ENCODE data around the gene HIGD1A.

The HIGD1A gene

DNA sequence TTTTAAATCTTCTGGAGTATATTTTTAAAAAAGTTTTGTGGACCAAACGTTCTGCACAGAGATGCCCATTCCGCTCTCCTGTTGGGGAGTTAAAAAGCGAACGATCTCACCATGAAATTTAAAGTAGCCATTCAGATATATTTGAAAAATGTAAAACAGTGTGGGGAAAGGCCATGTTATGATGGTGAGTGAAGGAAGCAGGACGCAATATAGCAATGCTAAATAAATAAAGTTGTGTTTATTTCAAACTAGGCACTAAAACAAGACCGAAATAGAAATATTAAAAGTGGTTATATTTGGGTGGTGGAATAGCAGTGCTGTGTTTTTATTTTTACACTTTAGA lies 30.9 kb downstream of the HIGD1A start:
- Histone ChIP-seq H3K27ac (ENCODE audit: low read depth, low read length, severe bottlenecking) (no peak overlapping the region), H3K36me3 (ENCODE audit: control insufficient read depth, insufficient read depth, low read length) (peaks cover 7% of the 10 kb centered on the region), H3K9me3 (ENCODE audit: control insufficient read depth, low read length) (no peaks in the 10 kb centered on the region), H3K4me3 (ENCODE audit: extremely low read depth, insufficient read depth, low read length, poor library complexity, severe bottlenecking) (peak overlapping the region; percentile 34), H3K4me1 (ENCODE audit: control insufficient read depth, insufficient read depth, low read length, poor library complexity, severe bottlenecking) (peaks cover 5% of the 10 kb centered on the region)
- 17 to 20% methylated on average over 1 to 2 of the region's 6 CpGs for WGBS, 2 experiments (ENCODE audit: insufficient coverage in 2 of 2)

DNA sequence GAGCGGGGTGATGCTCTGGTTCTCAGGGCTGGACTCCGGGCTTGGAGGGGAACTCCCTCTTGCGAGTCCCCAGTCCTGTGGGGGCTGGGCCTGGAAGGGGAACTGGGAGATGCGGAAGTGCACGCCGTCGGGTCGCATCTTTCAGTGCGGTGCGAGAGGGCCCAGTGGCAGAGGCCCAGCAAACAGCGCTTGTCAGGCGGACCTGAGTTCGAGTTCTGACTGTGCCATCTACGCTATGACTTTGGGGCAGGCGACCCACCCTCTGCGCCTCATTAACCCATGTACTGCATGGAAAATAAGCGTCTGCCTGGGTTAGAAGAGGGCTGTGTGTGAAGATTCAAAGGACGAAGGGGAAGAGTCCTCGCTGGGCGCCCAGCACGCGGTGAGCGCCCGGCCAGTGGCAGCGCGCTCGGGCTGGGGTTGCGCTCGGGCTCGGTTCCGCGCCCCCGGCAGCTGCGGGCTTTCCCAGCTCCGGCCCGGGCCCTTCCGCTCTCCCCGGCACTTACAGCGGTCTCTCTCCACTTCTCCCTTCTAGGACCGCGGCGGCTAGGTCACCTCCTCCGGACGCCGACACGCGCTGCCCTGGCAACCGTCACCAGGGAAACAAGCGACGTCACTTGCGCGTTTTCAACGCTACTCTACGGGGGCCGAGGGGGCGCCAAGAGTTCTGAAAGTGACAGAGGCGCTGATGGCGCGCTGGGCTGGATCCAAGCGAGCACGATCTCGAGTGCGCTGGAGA lies 31.5 kb downstream of the HIGD1A start, which contains the start of gene CCDC13:
Gene CCDC13, minus strand, starts transcription at position 584 of the 739 bp plus-strand sequence. CDS start 14,908 bp downstream, outside the sequence.
- peaks cover 7% of the 10 kb centered on the region for H3K36me3 ChIP-seq (ENCODE audit: control insufficient read depth, insufficient read depth, low read length)
- H3K4me3 ChIP-seq (ENCODE audit: extremely low read depth, insufficient read depth, low read length, poor library complexity, severe bottlenecking) = peak within 1 kb of the TSS; percentile 34
- H3K4me1 ChIP-seq (ENCODE audit: control insufficient read depth, insufficient read depth, low read length, poor library complexity, severe bottlenecking) = peaks cover 5% of the 10 kb centered on the region
- peak within 1 kb of the TSS; percentile 57 for H3K27ac ChIP-seq (ENCODE audit: low read depth, low read length, severe bottlenecking)
- 7 to 13% methylated on average over 37 to 39 of the region's 63 CpGs for WGBS, 2 experiments (ENCODE audit: insufficient coverage in 2 of 2)
- no peaks in the 10 kb centered on the region for H3K9me3 ChIP-seq (ENCODE audit: control insufficient read depth, low read length)

DNA sequence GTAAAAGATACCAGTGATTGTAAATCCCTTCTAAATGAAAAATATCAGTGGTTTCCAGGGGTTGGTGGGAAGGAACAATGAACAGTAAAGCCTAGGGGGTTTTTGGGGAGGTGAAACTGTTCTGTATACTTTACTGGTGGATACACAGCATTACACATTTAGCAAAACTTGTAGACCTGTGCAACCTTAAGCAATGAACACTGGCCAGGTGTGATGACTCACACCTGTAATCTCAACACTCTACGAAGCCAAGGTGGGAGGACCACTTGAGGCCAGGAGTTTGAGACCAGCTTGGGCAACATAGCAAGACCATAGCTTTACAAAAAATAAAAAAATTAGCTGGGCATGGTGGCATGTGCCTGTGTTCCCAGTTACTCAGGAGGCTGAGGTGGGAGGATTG lies 33.0 kb downstream of the HIGD1A start:
- Histone ChIP-seq H3K4me1 (ENCODE audit: control insufficient read depth, insufficient read depth, low read length, poor library complexity, severe bottlenecking) (peaks cover 5% of the 10 kb centered on the region), H3K9me3 (ENCODE audit: control insufficient read depth, low read length) (no peaks in the 10 kb centered on the region), H3K4me3 (ENCODE audit: extremely low read depth, insufficient read depth, low read length, poor library complexity, severe bottlenecking) (no peak overlapping the region), H3K27ac (ENCODE audit: low read depth, low read length, severe bottlenecking) (no peak overlapping the region), H3K36me3 (ENCODE audit: control insufficient read depth, insufficient read depth, low read length) (no peaks in the 10 kb centered on the region)
- 80% methylated on average over 1 of the region's 1 CpG; no CpG with 5 or more reads in 1 of the 2 experiments for WGBS, 2 experiments (ENCODE audit: insufficient coverage in 2 of 2)

DNA sequence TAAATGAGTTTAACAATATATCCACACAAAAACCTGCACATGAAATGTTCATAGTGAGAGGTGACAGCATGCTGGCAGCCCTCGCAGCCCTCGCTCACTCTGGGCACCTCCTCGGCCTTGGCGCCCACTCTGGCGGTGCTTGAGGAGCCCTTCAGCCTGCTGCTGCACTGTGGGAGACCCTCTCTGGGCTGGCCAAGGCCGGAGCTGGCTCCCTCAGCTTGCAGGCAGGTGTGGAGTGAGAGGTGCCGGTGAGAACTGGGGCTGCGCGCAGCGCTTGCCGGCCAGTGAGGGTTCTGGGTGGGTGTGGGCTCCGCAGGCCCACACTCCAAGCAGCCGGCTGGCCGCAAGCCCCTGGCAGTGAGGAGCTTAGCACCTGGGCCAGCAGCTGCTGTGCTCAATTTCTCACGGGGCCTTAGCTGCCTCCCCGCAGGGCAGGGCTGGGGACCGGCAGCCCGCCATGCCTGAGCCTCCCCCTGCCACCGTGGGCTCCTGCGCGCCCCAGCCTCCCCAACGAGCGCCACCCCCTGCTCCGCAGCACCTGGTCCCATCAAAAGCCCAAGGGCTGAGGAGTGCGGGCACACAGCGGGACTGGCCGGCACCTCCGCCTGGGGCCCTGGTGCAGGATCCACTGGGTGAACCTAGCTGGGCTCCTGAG lies 34.7 kb downstream of the HIGD1A start:
- 95 to 98% methylated on average over 14 to 25 of the region's 28 CpGs for WGBS, 2 experiments (ENCODE audit: insufficient coverage in 2 of 2)
- no peak overlapping the region for H3K4me3 ChIP-seq (ENCODE audit: extremely low read depth, insufficient read depth, low read length, poor library complexity, severe bottlenecking)

DNA sequence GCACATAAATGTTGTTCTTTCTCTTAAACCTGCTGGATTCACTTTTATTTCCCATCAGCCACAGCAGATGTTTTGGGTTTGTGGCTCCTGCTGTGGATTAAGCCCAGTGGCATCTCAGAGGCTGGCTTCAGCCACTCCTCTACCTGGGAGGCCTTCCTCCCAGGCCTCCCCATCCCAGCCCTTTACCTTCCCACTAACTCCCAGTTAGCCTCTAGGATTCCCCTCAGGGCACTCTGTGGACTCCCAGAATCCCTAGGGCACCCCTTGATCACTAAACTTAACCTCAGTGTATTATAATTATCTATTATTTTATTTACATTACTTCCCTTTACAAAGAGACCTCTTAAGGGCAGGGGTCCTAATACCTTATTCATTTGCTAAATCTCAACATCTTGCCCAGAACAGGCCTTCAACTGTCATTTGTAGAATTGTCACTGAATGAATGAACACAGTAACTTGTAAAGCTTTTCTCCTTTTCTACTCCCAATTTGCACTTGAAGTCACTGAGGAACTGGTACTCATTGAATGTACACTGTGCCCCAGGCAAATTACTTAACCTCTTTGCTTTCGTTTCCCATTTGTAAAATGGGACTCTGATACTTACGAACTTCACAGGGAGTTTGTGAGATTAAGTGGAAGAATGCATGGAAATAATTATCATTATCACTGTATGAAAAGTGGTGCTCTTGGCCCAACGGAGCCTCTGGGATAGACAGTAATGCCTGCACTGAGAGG lies 39.6 kb downstream of the HIGD1A start:
- H3K9me3 ChIP-seq (ENCODE audit: control insufficient read depth, low read length) = no peaks in the 10 kb centered on the region
- no peak overlapping the region for H3K4me3 ChIP-seq (ENCODE audit: extremely low read depth, insufficient read depth, low read length, poor library complexity, severe bottlenecking)
- H3K27ac ChIP-seq (ENCODE audit: low read depth, low read length, severe bottlenecking) = no peak overlapping the region
- WGBS, 2 experiments (ENCODE audit: insufficient coverage in 2 of 2) = 56 to 92% methylated on average over 1 to 2 of the region's 3 CpGs
- no peaks in the 10 kb centered on the region for H3K36me3 ChIP-seq (ENCODE audit: control insufficient read depth, insufficient read depth, low read length)
- H3K4me1 ChIP-seq (ENCODE audit: control insufficient read depth, insufficient read depth, low read length, poor library complexity, severe bottlenecking) = no peaks in the 10 kb centered on the region

More for the DNA sequence above, 34.7 kb downstream of the HIGD1A start:
- H3K4me1 ChIP-seq (ENCODE audit: control insufficient read depth, insufficient read depth, low read length, poor library complexity, severe bottlenecking) = peaks cover 5% of the 10 kb centered on the region
- no peaks in the 10 kb centered on the region for H3K9me3 ChIP-seq (ENCODE audit: control insufficient read depth, low read length)
- no peak overlapping the region for H3K27ac ChIP-seq (ENCODE audit: low read depth, low read length, severe bottlenecking)
- no peaks in the 10 kb centered on the region for H3K36me3 ChIP-seq (ENCODE audit: control insufficient read depth, insufficient read depth, low read length)

DNA sequence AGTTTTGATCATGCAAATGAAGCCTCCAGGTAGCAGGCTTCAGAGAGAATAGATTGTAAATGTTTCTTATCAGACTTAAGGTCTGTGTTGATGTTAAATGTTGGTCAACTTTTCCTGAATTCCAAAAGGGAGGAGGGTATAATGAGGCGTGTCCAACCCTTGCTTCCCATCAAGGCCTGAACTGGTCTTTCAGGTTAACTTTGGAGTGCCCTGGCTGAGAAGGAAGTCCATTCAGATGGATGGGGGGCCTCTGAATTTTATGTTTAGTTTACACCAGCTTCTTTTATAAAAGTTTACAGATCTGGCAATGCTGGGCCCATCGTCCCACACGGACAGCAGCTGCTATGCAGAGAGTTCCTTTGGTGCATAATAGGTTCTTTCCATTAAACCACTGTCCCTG lies 40.2 kb downstream of the HIGD1A start:
- Histone ChIP-seq H3K27ac (ENCODE audit: low read depth, low read length, severe bottlenecking) (no peak overlapping the region), H3K36me3 (ENCODE audit: control insufficient read depth, insufficient read depth, low read length) (no peaks in the 10 kb centered on the region), H3K4me1 (ENCODE audit: control insufficient read depth, insufficient read depth, low read length, poor library complexity, severe bottlenecking) (no peaks in the 10 kb centered on the region), H3K9me3 (ENCODE audit: control insufficient read depth, low read length) (no peaks in the 10 kb centered on the region), H3K4me3 (ENCODE audit: extremely low read depth, insufficient read depth, low read length, poor library complexity, severe bottlenecking) (no peak overlapping the region)
- WGBS, 2 experiments (ENCODE audit: insufficient coverage in 2 of 2) = 76% methylated on average over 2 to 3 of the region's 3 CpGs

DNA sequence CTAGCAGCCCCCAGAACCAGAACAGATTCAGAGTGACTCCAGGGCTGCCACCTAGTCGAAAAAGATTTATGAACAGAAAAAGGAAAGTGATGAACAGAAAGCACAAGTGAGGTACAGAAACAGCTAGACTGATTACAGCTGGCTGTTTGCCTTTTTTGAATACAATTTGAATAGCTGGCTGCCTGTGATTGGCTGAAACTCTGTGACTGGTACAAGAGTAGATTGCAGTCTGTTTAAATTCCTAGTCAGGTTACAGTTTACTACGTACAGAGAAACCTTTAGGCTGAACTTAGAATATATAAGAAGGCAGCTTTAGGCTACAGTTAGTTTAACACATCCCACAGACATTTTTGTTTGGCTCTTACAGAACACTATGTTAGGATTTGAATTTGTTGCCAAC lies 41.3 kb downstream of the HIGD1A start:
- Histone ChIP-seq H3K9me3 (ENCODE audit: control insufficient read depth, low read length) (no peaks in the 10 kb centered on the region), H3K4me3 (ENCODE audit: extremely low read depth, insufficient read depth, low read length, poor library complexity, severe bottlenecking) (no peak overlapping the region), H3K36me3 (ENCODE audit: control insufficient read depth, insufficient read depth, low read length) (no peaks in the 10 kb centered on the region), H3K27ac (ENCODE audit: low read depth, low read length, severe bottlenecking) (no peak overlapping the region), H3K4me1 (ENCODE audit: control insufficient read depth, insufficient read depth, low read length, poor library complexity, severe bottlenecking) (no peaks in the 10 kb centered on the region)
- 70 to 83% methylated on average over 1 of the region's 2 CpGs for WGBS, 2 experiments (ENCODE audit: insufficient coverage in 2 of 2)

DNA sequence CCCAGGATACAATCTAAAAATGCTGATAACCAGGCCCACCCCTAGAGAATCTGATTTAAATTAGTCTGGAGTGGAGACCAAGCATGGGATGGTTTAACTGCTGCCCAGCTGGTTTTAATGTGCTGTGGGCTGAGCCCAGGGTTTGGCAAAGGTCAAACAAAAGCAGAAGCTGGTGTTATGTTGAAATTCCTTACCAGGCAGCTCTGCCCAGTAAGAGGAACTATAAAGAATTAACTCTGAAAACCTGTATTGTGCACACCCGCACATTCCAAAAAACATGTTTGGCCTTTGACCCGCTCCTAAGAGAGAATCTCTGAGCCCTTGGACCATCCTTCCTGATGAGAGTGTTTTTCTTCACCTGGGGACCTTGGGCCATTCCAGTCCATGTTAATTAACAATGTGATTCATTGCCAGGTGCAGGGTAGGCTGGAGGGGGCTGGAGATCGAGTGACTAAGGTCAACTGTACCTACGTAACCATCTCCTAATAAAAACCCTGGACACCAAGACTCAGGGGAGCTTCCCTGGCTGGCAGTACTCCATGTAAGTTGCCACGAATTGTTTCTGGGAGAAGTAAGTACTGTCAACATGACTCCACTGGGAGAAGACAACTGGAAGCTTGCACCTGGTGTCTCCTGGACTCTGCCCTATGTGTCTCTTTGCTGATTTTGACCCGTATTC lies 42.1 kb downstream of the HIGD1A start:
- WGBS, 2 experiments (ENCODE audit: insufficient coverage in 2 of 2) = 92 to 100% methylated on average over 3 to 4 of the region's 6 CpGs
- Histone ChIP-seq H3K9me3 (ENCODE audit: control insufficient read depth, low read length) (no peaks in the 10 kb centered on the region), H3K36me3 (ENCODE audit: control insufficient read depth, insufficient read depth, low read length) (no peaks in the 10 kb centered on the region), H3K27ac (ENCODE audit: low read depth, low read length, severe bottlenecking) (no peak overlapping the region), H3K4me1 (ENCODE audit: control insufficient read depth, insufficient read depth, low read length, poor library complexity, severe bottlenecking) (no peaks in the 10 kb centered on the region), H3K4me3 (ENCODE audit: extremely low read depth, insufficient read depth, low read length, poor library complexity, severe bottlenecking) (no peak overlapping the region)

DNA sequence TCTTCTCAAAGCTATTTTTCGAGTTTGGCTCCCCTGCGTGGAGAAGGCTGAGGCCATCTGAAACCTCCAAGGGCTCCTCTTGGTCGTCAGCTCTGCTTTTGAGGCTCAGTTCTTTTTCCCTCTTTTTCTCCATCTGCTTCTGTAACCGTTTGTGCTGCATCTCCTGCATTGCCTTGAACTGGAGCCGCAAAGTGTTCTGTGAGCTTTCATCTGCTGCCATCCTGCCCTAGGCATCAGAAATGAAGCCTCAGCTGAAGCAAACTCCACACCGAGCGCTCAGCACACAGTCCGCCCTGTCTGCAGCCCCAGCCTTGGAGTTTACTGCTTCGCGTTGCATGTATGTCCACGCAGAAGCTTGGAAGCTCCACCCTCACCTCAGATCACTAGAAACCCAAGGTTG lies 46.2 kb downstream of the HIGD1A start:
- WGBS, 2 experiments (ENCODE audit: insufficient coverage in 2 of 2) = 81 to 88% methylated on average over 11 of the region's 11 CpGs
- H3K4me1 ChIP-seq (ENCODE audit: control insufficient read depth, insufficient read depth, low read length, poor library complexity, severe bottlenecking) = no peaks in the 10 kb centered on the region
- no peaks in the 10 kb centered on the region for H3K9me3 ChIP-seq (ENCODE audit: control insufficient read depth, low read length)
- no peaks in the 10 kb centered on the region for H3K36me3 ChIP-seq (ENCODE audit: control insufficient read depth, insufficient read depth, low read length)
- no peak overlapping the region for H3K27ac ChIP-seq (ENCODE audit: low read depth, low read length, severe bottlenecking)
- H3K4me3 ChIP-seq (ENCODE audit: extremely low read depth, insufficient read depth, low read length, poor library complexity, severe bottlenecking) = no peak overlapping the region

DNA sequence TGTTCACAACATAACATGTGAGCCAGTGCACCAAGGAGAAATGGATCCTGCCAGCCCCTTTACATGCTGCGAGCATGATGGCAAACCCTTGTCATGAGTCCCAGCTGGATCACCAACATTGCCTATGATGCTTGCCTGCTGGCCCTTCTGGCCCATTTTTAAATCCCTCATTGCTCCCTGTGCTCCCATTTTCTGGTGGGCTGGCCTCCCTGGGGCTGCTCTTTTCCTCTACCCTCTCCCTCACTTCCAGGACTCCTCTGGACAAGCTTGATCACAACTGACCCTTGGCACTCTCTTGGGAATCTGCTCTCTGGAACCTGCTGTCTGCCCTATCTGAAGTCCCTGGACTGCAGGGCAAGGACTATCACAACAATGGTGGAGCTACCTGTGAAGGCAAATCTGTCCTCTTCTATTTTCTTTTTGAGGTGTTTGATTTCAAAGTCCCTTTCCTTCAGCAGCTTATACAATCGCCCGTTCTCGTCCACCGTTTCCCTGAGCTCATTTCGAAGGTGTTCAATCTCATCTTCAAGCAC lies 47.5 kb downstream of the HIGD1A start:
- no peak overlapping the region for H3K27ac ChIP-seq (ENCODE audit: low read depth, low read length, severe bottlenecking)
- H3K36me3 ChIP-seq (ENCODE audit: control insufficient read depth, insufficient read depth, low read length) = no peaks in the 10 kb centered on the region
- WGBS, 2 experiments (ENCODE audit: insufficient coverage in 2 of 2) = 83 to 97% methylated on average over 6 of the region's 6 CpGs
- no peaks in the 10 kb centered on the region for H3K9me3 ChIP-seq (ENCODE audit: control insufficient read depth, low read length)
- H3K4me1 ChIP-seq (ENCODE audit: control insufficient read depth, insufficient read depth, low read length, poor library complexity, severe bottlenecking) = no peaks in the 10 kb centered on the region
- no peak overlapping the region for H3K4me3 ChIP-seq (ENCODE audit: extremely low read depth, insufficient read depth, low read length, poor library complexity, severe bottlenecking)
